K562 (cell line): ENCODE data around the gene CRYZ. TPM values are rescaled to one million over a fixed set of nuclear protein-coding genes. Genes with fewer than 3 reads are reported as not detected.

ENCODE experiments used
- ATAC-seq: fragments of 200-7000 bp; cut with Tn5 transposase; 3 replicates; pipeline ENCODE4 v1.9.1; 2020; ENCODE audit warnings: moderate library complexity
- BruUV-seq: library from RNA; stranded (reverse); fragments of 400-500 nt; replicated peaks from 2 replicates; lab custom pipeline; 2021; lab: Mats Ljungman, UMichigan
- CTCF ChIA-PET: fragments of 300-600 bp; formaldehyde crosslinking; extraction: SDS; loops from one replicate; lab custom pipeline; 2021; ENCODE audit warnings: low intra/inter-chr PET ratio; lab: Yijun Ruan, JAX
- POLR2A ChIA-PET: fragments of 300-600, 350-650 bp; sonication (Branson Sonifier 250); formaldehyde crosslinking; extraction: SDS; loops from one replicate; lab custom pipeline; 2021; ENCODE audit warnings: antibody characterized with exemption, inconsistent platforms; lab: Yijun Ruan, JAX
- DNase-seq, 4 experiments: peaks; one replicate each; pipeline versions ENCODE4 v3.0.0 to v3.0.0-alpha.2; 2011 to 2018; ENCODE audit warnings: low spot score in 3 of 4, mixed read lengths in 3 of 4; ENCODE audit errors: extremely low read depth in 1 of 4
- FAIRE-seq: peaks from 2 replicates; lab custom pipeline; 2011; peaks lifted over from hg19 to GRCh38; lab: Jason Lieb, UNC
- H2AFZ ChIP-seq: 2 replicates; pipeline ENCODE4 v1.6.0; 2011; ENCODE audit warnings: low read depth, low read length, control low read depth, inconsistent platforms
- H3K27ac ChIP-seq: fragments of 200-600 bp; 3 replicates; pipeline ENCODE4 v1.8.0; 2011; ENCODE audit warnings: low read depth, mild to moderate bottlenecking, control low read depth, inconsistent platforms, low read length, moderate library complexity, mixed read lengths; ENCODE audit errors: extremely low read depth
- H3K27me3 ChIP-seq, 2 experiments: fragments of 300-600 bp in 1 of 2; 2 replicates in 1 of 2; 3 replicates in 1 of 2; pipeline versions ENCODE4 v1.6.0 to v1.8.0; 2011; ENCODE audit warnings: inconsistent platforms in 2 of 2, low read length in 2 of 2, mild to moderate bottlenecking in 1 of 2, mixed read lengths in 1 of 2, moderate library complexity in 1 of 2; ENCODE audit not compliant: control insufficient read depth in 2 of 2, insufficient read depth in 2 of 2
- H3K36me3 ChIP-seq: fragments of 300-600 bp; 3 replicates; pipeline ENCODE4 v1.8.0; 2011; ENCODE audit warnings: mild to moderate bottlenecking, low read length, inconsistent platforms; ENCODE audit not compliant: control insufficient read depth, insufficient read depth
- H3K4me1 ChIP-seq, 2 experiments: fragments of 200-600 bp in 1 of 2; replicated peaks in 1 of 2; 2 replicates in 1 of 2; 3 replicates in 1 of 2; pipeline versions ENCODE4 v1.5.1 to v1.8.0; 2011; ENCODE audit warnings: inconsistent platforms in 2 of 2, low read length in 2 of 2, mild to moderate bottlenecking in 1 of 2, mixed read lengths in 1 of 2, moderate library complexity in 1 of 2; ENCODE audit not compliant: control insufficient read depth in 2 of 2, insufficient read depth in 2 of 2
- H3K4me2 ChIP-seq: 2 replicates; pipeline ENCODE4 v1.6.1; 2011; ENCODE audit warnings: low read length, control low read depth, inconsistent platforms, mixed read lengths; ENCODE audit not compliant: insufficient read depth
- H3K4me3 ChIP-seq: fragments of 200-600 bp; sonication (generic), shearing (Covaris generic); 2 replicates; pipeline ENCODE4 v1.5.1; 2016; ENCODE audit warnings: control low read depth, inconsistent platforms
- H3K79me2 ChIP-seq: fragments of 200-600 bp; 3 replicates; pipeline ENCODE4 v1.8.0; 2011; ENCODE audit warnings: low read length, inconsistent platforms; ENCODE audit not compliant: control insufficient read depth, insufficient read depth
- H3K9ac ChIP-seq, 2 experiments: 2 replicates each; pipeline versions ENCODE4 v1.6.0 to v1.6.1; 2011; ENCODE audit warnings: low read depth in 2 of 2, low read length in 2 of 2, control low read depth in 1 of 2, inconsistent platforms in 1 of 2, mild to moderate bottlenecking in 1 of 2, mixed read lengths in 1 of 2; ENCODE audit not compliant: insufficient read depth in 1 of 2
- H3K9me1 ChIP-seq: one replicate; pipeline ENCODE4 v1.6.0; 2011; ENCODE audit warnings: inconsistent platforms, mild to moderate bottlenecking, low read length, moderate library complexity; ENCODE audit not compliant: control insufficient read depth, insufficient read depth
- H3K9me3 ChIP-seq: replicated peaks from 2 replicates; pipeline ENCODE4 v1.5.1; 2011; ENCODE audit warnings: low read depth, low read length, inconsistent platforms; ENCODE audit not compliant: control insufficient read depth, insufficient read depth
- H4K20me1 ChIP-seq: replicated peaks from 2 replicates; pipeline ENCODE4 v1.6.1; 2011; ENCODE audit warnings: low read length, inconsistent platforms, mixed read lengths; ENCODE audit not compliant: control insufficient read depth, insufficient read depth
- HNRNPL ChIP-seq: fragments of 200-400 bp; formaldehyde crosslinking; IDR thresholded peaks from 2 replicates; pipeline ENCODE4 v1.6.1; 2017; ENCODE audit warnings: low read depth, mild to moderate bottlenecking, low read length
- NRF1 ChIP-seq, 2 experiments: fragments of 450-650 bp; IDR thresholded peaks in 1 of 2; conservative IDR thresholded peaks in 1 of 2; 2 replicates each; pipeline ENCODE4 v1.6.1; 2014; ENCODE audit warnings: mild to moderate bottlenecking in 2 of 2
- SMARCE1 ChIP-seq: fragments of 450-650 bp; IDR thresholded peaks from 2 replicates; pipeline ENCODE4 v1.7.1; 2016; ENCODE audit warnings: mild to moderate bottlenecking
- SNIP1 ChIP-seq: fragments of 450-650 bp; IDR thresholded peaks from 2 replicates; pipeline ENCODE4 v1.7.1; 2017; ENCODE audit warnings: low read depth, mild to moderate bottlenecking
- SP1 ChIP-seq: sonication (generic); formaldehyde crosslinking; IDR thresholded peaks from 2 replicates; pipeline ENCODE4 v1.8.1; 2022; ENCODE audit warnings: mild to moderate bottlenecking, missing genetic modification reagents
- TARDBP ChIP-seq: fragments of 450-650 bp; IDR thresholded peaks from 2 replicates; pipeline ENCODE4 v1.6.1; 2016
- ZKSCAN1 ChIP-seq: fragments of 150-350 bp; IDR thresholded peaks from 2 replicates; pipeline ENCODE4 v1.6.1; 2016; ENCODE audit warnings: low read depth, low read length
- ZNF224 ChIP-seq: sonication (generic); formaldehyde crosslinking; IDR thresholded peaks from 2 replicates; pipeline ENCODE4 v1.8.0; 2022; ENCODE audit warnings: mild to moderate bottlenecking, missing genetic modification reagents
- ZNF282 ChIP-seq: sonication (generic); formaldehyde crosslinking; IDR thresholded peaks from 2 replicates; pipeline ENCODE4 v1.8.1; 2023; ENCODE audit warnings: missing genetic modification reagents
- ZNF644 ChIP-seq: fragments of 200-800 bp; sonication (Bioruptor generic); IDR thresholded peaks from 2 replicates; pipeline ENCODE4 v1.6.1; 2016; ENCODE audit warnings: low read depth, missing genetic modification characterization, missing compliant biosample characterization
- WGBS: fragments of 100-300 bp; shearing (Covaris generic); methylation state at CpG from one replicate; pipeline ENCODE4 v1.1.6; 2016; ENCODE audit warnings: low coverage, mixed read lengths; ENCODE audit not compliant: insufficient coverage; ENCODE audit errors: missing lambda C conversion rate; 5-methylcytosine and 5-hydroxymethylcytosine counted together
- in situ Hi-C: fragments of 300-500 bp; cut with MboI; formaldehyde crosslinking; loops from 4 replicates; pipeline ENCODE4 v1.15.0; 2018; ENCODE audit warnings: inconsistent platforms, mixed read lengths
- intact Hi-C: fragments of 100-400 bp; cut with micrococcal nuclease; formaldehyde crosslinking; loops from 2 replicates; pipeline ENCODE4 v1.14.2; 2022
- polyA plus RNA-seq, 8 experiments: library from polyadenylated mRNA; depleted of rRNA in 4 of 8; stranded (reverse) in 5 of 8; unstranded in 3 of 8; fragments of >200 nt; fragmentation: Nextera tagmentation in 2 of 8; fragmentation: Illumina TruSeq in 1 of 8; extraction: Ambion mirVana in 2 of 8; extraction: Trizol in 1 of 8; gene quantifications; 2 replicates each; pipeline versions ENCODE4 v1.2.1 to v1.2.3, GENCODE V29; 2011 to 2014; ENCODE audit warnings: inconsistent platforms in 1 of 8, missing spikeins in 1 of 8
- total RNA-seq, 7 experiments: library from RNA; depleted of rRNA in 6 of 7; stranded (reverse); fragments of >200 nt in 6 of 7; fragmentation: Illumina TruSeq in 2 of 7; extraction: Trizol in 2 of 7; gene quantifications; 2 replicates each; pipeline versions ENCODE4 v1.2.1 to v1.2.3, GENCODE V29; 2011 to 2021; ENCODE audit warnings: low replicate concordance in 1 of 7
- TF ChIP-seq, protein P1 (sequence below): sonication (generic); formaldehyde crosslinking; IDR thresholded peaks from 2 replicates; pipeline ENCODE4 v1.9.0; 2022; ENCODE audit warnings: mild to moderate bottlenecking, missing genetic modification reagents
- TF ChIP-seq, protein P2 (sequence below): fragments of 450-650 bp; formaldehyde crosslinking; IDR thresholded peaks from 2 replicates; pipeline ENCODE4 v1.4.0; 2020; ENCODE audit warnings: mild to moderate bottlenecking, moderate library complexity
- TF ChIP-seq, protein P3 (sequence below): fragments of 450-650 bp; IDR thresholded peaks from 2 replicates; pipeline ENCODE4 v1.6.1; 2018; ENCODE audit not compliant: partially characterized antibody

Gene CRYZ
- total and polyA plus RNA-seq, 9 of the 15 experiments (the other 6 are each of a cell fraction or from before 2014, with no cell fraction given) = 51.7 to 179 (median 81.4) TPM

DNA sequence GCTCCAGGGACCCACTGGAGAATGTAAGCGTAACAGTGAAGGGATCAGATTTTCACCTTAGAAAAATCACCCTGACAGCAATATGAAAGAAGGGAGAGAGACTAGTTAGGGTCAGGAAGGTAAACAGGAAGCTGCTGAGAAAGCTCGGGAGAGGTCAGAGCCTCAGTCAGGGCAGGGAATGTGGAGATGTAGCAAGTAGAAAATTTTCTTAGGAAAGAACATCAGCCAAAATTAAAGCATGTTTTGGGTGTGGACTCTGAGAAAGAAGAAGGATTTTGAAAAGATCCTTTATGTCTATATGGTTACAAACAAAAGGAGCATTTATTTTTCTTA, 42.5 kb downstream of the CRYZ start:
- Histone ChIP-seq H3K79me2 (no peaks in the 10 kb centered on the region), H2AFZ (no peak overlapping the region), H3K36me3 (no peaks in the 10 kb centered on the region), H3K4me2 (no peak overlapping the region; the same call in 1 of the 2 replicates), H3K27me3 (no peaks in the 10 kb centered on the region), H3K9me3 (no peaks in the 10 kb centered on the region), H3K4me1 (no peaks in the 10 kb centered on the region), H3K9me1 (no peaks in the 10 kb centered on the region), H3K9ac (no peak overlapping the region), H4K20me1 (no peaks in the 10 kb centered on the region), H3K27ac (no peak overlapping the region), H3K4me3 (no peak overlapping the region)
- ChIA-PET CTCF (no interaction called here), POLR2A (interaction anchor here (0.7 kb wide), 1 partner anchor 492 kb away, joined by 3 read pairs; no protein-coding TSS in a partner anchor)
- in situ Hi-C loops (no loop called here), intact Hi-C loops (no loop called here)
- DNase-seq (no peak), ATAC-seq (no peak), FAIRE-seq (no peak)
- BruUV-seq = no TSS peak
- TF ChIP-seq TARDBP = no peak
- TF ChIP-seq ZKSCAN1 = no peak
- TF ChIP-seq, protein P1, sequence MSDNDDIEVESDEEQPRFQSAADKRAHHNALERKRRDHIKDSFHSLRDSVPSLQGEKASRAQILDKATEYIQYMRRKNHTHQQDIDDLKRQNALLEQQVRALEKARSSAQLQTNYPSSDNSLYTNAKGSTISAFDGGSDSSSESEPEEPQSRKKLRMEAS (CRISPR knock-in tag) = no peak
- TF ChIP-seq SNIP1 = no peak
- no peak for TF ChIP-seq HNRNPL
- no peak for TF ChIP-seq SMARCE1
- no peak for TF ChIP-seq ZNF282 (CRISPR knock-in tag)
- TF ChIP-seq NRF1 (conservative IDR thresholded peaks at IDR 0.05 in 1 of 2, IDR thresholded peaks at IDR 0.05 in 1 of 2) = no peak
- no peak for TF ChIP-seq ZNF224 (CRISPR knock-in tag)
- TF ChIP-seq, protein P2, sequence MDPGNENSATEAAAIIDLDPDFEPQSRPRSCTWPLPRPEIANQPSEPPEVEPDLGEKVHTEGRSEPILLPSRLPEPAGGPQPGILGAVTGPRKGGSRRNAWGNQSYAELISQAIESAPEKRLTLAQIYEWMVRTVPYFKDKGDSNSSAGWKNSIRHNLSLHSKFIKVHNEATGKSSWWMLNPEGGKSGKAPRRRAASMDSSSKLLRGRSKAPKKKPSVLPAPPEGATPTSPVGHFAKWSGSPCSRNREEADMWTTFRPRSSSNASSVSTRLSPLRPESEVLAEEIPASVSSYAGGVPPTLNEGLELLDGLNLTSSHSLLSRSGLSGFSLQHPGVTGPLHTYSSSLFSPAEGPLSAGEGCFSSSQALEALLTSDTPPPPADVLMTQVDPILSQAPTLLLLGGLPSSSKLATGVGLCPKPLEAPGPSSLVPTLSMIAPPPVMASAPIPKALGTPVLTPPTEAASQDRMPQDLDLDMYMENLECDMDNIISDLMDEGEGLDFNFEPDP = no peak
- no peak for TF ChIP-seq SP1
- no peak for TF ChIP-seq ZNF644 (tag)
- TF ChIP-seq, protein P3, sequence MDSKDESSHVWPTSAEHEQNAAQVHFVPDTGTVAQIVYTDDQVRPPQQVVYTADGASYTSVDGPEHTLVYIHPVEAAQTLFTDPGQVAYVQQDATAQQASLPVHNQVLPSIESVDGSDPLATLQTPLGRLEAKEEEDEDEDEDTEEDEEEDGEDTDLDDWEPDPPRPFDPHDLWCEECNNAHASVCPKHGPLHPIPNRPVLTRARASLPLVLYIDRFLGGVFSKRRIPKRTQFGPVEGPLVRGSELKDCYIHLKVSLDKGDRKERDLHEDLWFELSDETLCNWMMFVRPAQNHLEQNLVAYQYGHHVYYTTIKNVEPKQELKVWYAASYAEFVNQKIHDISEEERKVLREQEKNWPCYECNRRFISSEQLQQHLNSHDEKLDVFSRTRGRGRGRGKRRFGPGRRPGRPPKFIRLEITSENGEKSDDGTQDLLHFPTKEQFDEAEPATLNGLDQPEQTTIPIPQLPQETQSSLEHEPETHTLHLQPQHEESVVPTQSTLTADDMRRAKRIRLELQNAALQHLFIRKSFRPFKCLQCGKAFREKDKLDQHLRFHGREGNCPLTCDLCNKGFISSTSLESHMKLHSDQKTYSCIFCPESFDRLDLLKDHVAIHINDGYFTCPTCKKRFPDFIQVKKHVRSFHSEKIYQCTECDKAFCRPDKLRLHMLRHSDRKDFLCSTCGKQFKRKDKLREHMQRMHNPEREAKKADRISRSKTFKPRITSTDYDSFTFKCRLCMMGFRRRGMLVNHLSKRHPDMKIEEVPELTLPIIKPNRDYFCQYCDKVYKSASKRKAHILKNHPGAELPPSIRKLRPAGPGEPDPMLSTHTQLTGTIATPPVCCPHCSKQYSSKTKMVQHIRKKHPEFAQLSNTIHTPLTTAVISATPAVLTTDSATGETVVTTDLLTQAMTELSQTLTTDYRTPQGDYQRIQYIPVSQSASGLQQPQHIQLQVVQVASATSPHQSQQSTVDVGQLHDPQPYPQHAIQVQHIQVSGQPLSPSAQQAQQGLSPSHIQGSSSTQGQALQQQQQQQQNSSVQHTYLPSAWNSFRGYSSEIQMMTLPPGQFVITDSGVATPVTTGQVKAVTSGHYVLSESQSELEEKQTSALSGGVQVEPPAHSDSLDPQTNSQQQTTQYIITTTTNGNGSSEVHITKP = no peak
- WGBS = 0% methylated on average over 2 of the region's 2 CpGs
